GM13977 (cell line): ENCODE measurements around the gene NREP.

Source experiments
- DNase-seq: peaks from one replicate; pipeline ENCODE4 v3.0.0; 2012; ENCODE audit warnings: low spot score
- CTCF ChIP-seq: IDR thresholded peaks from 2 replicates; pipeline ENCODE4 v1.5.1; 2012; ENCODE audit warnings: mild to moderate bottlenecking, control low read depth; ENCODE audit not compliant: insufficient read depth; ENCODE audit errors: extremely low read depth, missing control alignments
- in situ Hi-C: fragments of 300-500 bp; cut with MboI; formaldehyde crosslinking; loops from one replicate; pipeline ENCODE4 v1.12.0; 2022; ENCODE audit warnings: low sequenced_read_pairs, low pct_unique_long_range_greater_than_20kb, mixed read lengths, inconsistent platforms; ENCODE audit not compliant: unreplicated experiment

The NREP gene

GRCh38 chr5:111735583-111736270 lies 21.3 kb downstream of the NREP start:
- no peak for TF ChIP-seq CTCF
- in situ Hi-C loops: no loop called here
- no peak for DNase-seq

GRCh38 chr5:111734597-111734996 lies 22.4 kb downstream of the NREP start:
- in situ Hi-C loops: no loop called here
- TF ChIP-seq CTCF: no peak

GRCh38 chr5:111734013-111734412 lies 23.0 kb downstream of the NREP start:
- in situ Hi-C loops: no loop called here
- no peak for TF ChIP-seq CTCF
- no peak for DNase-seq

More at GRCh38 chr5:111734597-111734996, 22.4 kb downstream of the NREP start:
- DNase-seq: no peak

GRCh38 chr5:111733571-111733970 lies 23.4 kb downstream of the NREP start:
- no peak for DNase-seq
- no peak for TF ChIP-seq CTCF
- in situ Hi-C loops: no loop called here

GRCh38 chr5:111731638-111732037 lies 25.4 kb downstream of the NREP start:
- TF ChIP-seq CTCF: no peak
- DNase-seq: no peak
- in situ Hi-C loops: no loop called here

GRCh38 chr5:111730659-111731382 lies 26.2 kb downstream of the NREP start:
- TF ChIP-seq CTCF: no peak
- in situ Hi-C loops: no loop called here
- no peak for DNase-seq
